Thyroid gland (tissue), 4 donors: ENCODE data around the gene KRABD2.

Source experiments
- CTCF ChIP-seq, 6 experiments: fragments of 200-600 bp in 3 of 6; fragments of 450-650 bp in 3 of 6; sonication (generic) in 3 of 6; IDR thresholded peaks; one replicate each; pipeline ENCODE4 v1.5.1; 2016 to 2019; ENCODE audit warnings: antibody characterized with exemption in 6 of 6, mild to moderate bottlenecking in 2 of 6, inconsistent platforms in 1 of 6, moderate library complexity in 1 of 6
- POLR2A ChIP-seq, 2 donors: fragments of 450-650 bp; IDR thresholded peaks; one replicate each; pipeline ENCODE4 v1.6.1; 2017; ENCODE audit warnings: antibody characterized with exemption in 2 of 2, mild to moderate bottlenecking in 2 of 2, moderate library complexity in 1 of 2

DNA sequence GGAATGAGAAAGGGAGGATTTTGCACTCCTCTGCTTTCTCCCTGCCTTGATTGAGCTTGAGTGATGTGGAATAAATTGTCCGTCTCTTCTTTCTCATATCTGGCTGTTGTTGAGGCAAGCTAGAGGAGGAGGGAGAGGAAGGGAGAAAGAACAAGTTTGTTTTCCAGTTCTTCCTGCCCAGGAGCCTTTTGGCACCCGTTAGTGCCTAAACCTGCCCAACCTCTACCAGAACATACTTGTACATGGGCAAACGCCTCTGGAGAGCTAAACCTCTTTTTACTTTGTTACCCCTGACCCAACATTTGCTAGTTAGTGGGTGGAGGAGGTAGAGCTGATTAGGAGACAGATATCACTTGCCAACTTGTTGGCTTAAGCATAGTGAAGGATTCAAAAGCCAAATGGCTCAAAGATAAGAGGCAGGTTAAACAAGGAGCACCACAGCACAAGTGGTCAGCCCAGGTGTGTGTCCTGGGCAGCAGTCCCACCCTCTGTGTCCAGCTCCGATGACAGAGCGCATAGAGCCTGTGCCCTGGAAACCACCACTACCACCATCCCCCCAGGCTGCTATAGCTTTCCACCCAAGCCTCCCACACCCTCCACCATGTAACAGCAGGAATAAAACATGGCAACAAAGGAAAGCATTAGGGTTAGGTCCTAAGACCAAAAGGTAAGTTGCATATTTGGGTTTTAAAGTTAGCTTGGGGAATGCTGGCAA, 30.4 kb downstream of the KRABD2 start:
- no peak for TF ChIP-seq CTCF (IDR thresholded peaks at IDR 0.05)
- no peak for TF ChIP-seq POLR2A (IDR thresholded peaks at IDR 0.05)
